IPS-NIHi11 (cell line): ENCODE measurements around the gene TXLNB.
"Not testable (repeated sequence)": the region's sequence is repeated elsewhere in the genome, so short reads cannot be mapped to it uniquely, and the experiment has no call there.

Experiments
- DNase-seq: peaks from one replicate; pipeline ENCODE4 v3.0.0; 2012; ENCODE audit warnings: mixed read lengths, low spot score

Gene TXLNB

DNA sequence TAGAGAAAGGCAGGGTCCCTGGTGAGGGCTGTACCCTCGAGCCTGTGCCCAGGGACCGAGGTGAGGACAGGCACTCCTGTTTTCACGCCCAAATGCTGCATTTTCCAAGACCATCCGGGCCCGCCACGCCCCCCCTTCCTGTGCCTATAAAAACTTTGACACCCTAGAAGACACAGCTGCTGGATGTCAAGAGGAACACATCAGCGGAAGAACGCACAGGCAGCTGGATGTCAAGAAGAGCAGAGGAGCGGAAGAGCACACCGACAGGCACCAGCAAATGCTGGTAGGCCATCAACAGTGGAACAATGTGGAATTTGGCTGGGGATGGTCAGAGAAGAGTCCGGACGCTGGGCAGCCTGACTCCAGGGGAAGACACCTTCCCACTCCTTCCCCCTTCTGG is 56.1 kb downstream of the TXLNB start:
- no peak for DNase-seq

- not testable (repeated sequence) for DNase-seq
Observed at GRCh38 chr6:139234193-139234592, 57.6 kb downstream of the TXLNB start.

DNA sequence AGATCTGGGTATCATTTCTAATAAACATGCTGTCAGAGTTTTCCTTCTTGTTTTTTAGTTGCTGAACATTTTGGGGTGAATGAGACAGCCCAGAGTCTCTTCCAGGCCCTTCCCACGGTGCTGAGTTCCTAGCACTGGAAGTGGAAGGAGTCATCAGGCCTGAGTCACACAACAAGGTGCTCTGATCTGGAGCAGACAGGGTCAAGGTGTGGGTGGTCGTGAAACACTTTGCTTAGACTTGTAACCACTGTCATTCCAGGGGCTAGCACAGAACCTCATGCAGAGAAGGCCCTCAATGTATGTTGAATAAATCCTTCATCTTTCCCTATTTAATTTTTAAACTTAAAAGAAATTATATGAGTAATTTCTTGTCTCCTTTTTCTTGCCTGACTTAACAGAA is 60.6 kb downstream of the TXLNB start:
- DNase-seq = no peak

DNA sequence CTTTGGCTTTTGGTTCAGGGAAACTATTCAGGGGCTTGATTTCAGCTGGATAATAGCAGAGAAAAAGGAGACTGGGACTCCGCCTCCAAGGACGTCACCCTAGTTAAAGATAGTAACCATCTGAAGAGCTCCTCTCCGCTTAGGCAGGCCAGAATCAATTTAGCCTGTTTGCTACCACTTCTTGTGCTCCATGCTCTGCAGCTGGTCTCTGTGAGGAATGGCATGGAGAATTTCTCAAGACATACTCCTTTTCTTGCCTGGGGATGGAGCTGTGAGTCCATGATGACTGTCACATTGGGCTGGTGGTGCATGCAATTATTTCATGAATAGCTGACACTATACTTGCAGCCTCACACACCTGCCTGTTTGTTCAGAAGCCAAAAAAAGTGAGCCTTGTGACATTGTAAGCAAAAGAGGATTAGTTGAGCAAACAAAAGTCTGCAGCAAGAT is 61.4 kb downstream of the TXLNB start:
- DNase-seq = no peak

GRCh38 chr6:139228387-139228786 is 63.4 kb downstream of the TXLNB start:
- DNase-seq = not testable (repeated sequence)

GRCh38 chr6:139219746-139220145 is 72.1 kb downstream of the TXLNB start:
- DNase-seq = no peak

- peak; percentile 89 for DNase-seq
Observed at GRCh38 chr6:139219271-139219729, 72.5 kb downstream of the TXLNB start.

DNA sequence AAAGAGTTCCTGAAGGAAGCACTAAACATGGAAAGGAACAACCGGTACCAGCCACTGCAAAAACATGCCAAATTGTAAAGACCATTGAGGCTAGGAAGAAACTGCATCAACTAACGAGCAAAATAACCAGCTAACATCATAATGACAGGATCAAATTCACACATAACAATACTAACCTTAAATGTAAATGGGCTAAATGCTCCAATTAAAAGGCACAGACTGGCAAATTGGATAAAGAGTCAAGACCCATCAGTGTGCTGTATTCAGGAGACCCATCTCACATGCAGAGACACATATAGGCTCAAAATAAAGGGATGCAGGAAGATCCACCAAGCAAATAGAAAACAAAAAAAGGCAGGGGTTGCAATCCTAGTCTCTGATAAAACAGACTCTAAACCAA is 79.3 kb downstream of the TXLNB start:
- not testable (repeated sequence) for DNase-seq

DNA sequence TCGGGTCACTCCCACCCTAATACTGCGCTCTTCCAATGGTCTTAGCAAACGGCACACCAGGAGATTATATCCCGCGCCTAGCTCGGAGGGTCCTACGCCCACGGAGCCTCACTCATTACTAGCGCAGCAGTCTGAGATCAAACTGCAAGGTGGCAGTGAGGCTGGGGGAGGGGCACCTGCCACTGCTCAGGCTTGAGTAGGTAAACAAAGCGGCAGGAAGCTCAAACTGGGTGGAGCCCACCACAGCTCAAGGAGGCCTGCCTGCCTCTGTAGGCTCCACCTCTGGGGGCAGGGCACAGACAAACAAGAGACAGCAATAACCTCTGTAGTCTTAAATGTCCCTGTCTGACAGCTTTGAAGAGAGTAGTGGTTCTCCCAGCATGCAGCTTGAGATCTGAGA is 81.0 kb downstream of the TXLNB start:
- DNase-seq = not testable (repeated sequence)

- no peak for DNase-seq
Observed at GRCh38 chr6:139205843-139206242, 86.0 kb downstream of the TXLNB start.

DNA sequence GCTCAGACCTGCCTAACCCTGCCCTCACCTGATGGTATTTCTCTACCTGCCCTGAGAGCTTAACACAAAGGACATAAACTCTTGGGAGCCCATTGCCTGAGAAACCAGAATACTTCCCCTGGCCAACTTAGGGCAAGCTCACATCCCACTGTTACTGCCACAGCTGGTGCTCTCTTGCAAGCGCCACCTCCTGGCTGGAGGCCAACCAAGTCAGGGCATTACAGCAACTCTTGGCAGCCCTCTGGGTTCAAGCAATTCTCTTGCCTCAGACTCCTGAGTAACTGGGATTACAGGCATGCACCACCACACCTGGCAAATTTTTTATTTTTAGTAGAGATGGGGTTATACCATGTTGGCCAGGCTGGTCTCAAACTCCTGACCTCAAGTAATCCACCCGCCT is 86.8 kb downstream of the TXLNB start:
- no peak for DNase-seq

DNA sequence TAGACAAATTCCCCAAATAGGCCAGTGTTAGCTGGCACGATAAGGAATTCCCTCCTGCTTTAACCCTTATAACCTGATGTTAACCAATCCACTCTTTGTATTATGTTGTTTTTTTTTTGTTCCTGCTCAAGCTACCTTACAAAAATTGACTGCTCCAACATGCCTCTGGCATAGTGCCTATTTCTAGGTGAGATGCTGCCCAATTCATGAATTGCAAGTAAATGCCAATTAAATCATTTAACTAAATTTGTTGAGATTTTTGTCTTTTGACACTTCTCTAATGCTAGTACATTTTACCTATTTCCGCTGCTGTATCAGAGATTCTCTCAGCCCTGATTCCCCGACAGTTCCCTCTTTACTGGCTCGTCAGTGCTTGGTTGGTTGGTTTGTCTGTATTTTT is 90.4 kb downstream of the TXLNB start:
- no peak for DNase-seq

GRCh38 chr6:139198529-139199288 is 93.1 kb downstream of the TXLNB start:
- DNase-seq = no peak

DNA sequence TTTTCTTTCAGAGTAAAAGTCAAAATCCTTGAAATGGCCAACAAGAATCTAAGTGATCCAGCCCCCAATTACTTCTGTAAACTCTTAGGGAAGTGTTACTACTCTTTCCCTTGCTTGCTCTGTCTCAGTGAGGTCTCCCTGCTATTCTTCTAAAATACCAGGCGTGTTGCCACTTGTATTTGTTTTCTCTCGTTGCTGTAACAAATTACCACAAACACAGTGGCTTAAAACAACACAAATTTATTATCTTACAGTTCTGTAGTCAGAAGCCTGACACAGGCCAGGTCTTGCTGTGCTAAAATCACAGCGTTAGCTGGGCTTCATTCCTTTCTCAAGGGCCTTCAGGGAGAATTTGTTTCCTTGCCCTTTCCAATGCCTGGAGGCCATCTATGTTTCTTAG is 97.1 kb downstream of the TXLNB start:
- no peak for DNase-seq
